T-helper 17 cell (primary cell): ENCODE measurements around the gene TBC1D22A. TPM values are rescaled to one million over a fixed set of nuclear protein-coding genes. Genes with fewer than 3 reads are reported as not detected.
"Not testable (repeated sequence)": the region's sequence is repeated elsewhere in the genome, so short reads cannot be mapped to it uniquely, and the experiment has no call there.

Experiments used
- ATAC-seq: fragments of 150-1000 bp; cut with Tn5 transposase; 2 replicates; pipeline ENCODE4 v1.10.0; 2021; ENCODE audit warnings: mild to moderate bottlenecking, moderate library complexity
- DNase-seq, 3 donors: peaks; one replicate each; pipeline versions ENCODE4 v3.0.0 to v3.0.0-alpha.2; 2020 to 2021
- H3K9me3 ChIP-seq: one replicate; pipeline ENCODE4 v1.7.0; 2013; ENCODE audit warnings: low read length, mild to moderate bottlenecking; ENCODE audit not compliant: control insufficient read depth, poor library complexity, severe bottlenecking
- H3K27ac Mint-ChIP-seq: one replicate; pipeline ENCODE4 v1.8.0; 2022; ENCODE audit warnings: mild to moderate bottlenecking, moderate library complexity, mixed read lengths
- H3K27me3 Mint-ChIP-seq: one replicate; pipeline ENCODE4 v1.8.0; 2022; ENCODE audit warnings: mixed read lengths
- H3K36me3 Mint-ChIP-seq: one replicate; pipeline ENCODE4 v1.8.0; 2022; ENCODE audit warnings: low read depth, mixed read lengths
- H3K4me1 Mint-ChIP-seq: one replicate; pipeline ENCODE4 v1.8.0; 2022; ENCODE audit warnings: mild to moderate bottlenecking, mixed read lengths
- H3K4me3 Mint-ChIP-seq: one replicate; pipeline ENCODE4 v1.8.0; 2022; ENCODE audit warnings: mild to moderate bottlenecking, moderate library complexity, mixed read lengths
- total RNA-seq, 4 donors: library from RNA in 2 of 4; stranded (reverse) in 2 of 4; gene quantifications; one replicate each; pipeline ENCODE4 v1.2.3 and lab custom pipeline; 2022 to 2026

Gene TBC1D22A
- total RNA-seq, 2 donors from 2014 or later, result 42.1 to 43.8 TPM

DNA sequence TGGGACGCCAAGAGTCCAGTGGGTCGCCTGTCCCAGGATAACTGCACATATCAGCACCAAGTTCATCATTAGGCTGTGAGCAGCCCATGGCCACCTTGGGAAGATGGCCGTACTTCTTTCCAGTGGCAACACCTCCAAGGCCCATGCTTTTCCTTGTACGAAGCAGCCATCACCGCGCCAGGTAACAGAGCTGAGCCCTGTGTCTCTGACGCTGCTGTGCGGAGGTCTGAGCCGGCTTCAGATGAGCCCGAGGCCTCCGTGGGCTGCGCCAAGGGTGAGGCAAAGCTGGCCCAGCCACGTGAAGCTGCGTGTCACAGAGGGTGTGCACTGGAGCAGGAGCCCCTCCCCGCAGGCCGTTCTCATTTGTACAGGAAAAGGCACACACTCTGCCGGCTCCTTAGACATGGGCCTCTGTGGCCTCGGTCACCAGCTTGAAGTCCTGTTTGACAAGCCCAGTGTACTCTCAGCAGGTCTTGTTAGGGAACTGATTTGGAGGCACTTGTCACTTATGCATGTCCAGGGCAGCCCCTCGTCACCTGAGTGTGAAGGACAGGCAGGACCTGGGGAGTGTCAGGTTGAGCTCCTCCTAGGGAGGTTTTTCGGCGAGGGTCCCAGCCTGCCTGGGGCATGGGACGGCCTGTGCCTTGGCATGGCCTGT is 401.5 kb downstream of the TBC1D22A start:
- Mint-ChIP-seq H3K36me3 (peaks cover 2% of the 10 kb centered on the region), H3K27ac (no peak overlapping the region), H3K4me1 (peaks cover 12% of the 10 kb centered on the region), H3K4me3 (no peak overlapping the region), H3K27me3 (no peaks in the 10 kb centered on the region)
- H3K9me3 ChIP-seq, result no peaks in the 10 kb centered on the region
- DNase-seq (peak in 2 of 3 donors; percentile 6 to 7), ATAC-seq (no peak)

DNA sequence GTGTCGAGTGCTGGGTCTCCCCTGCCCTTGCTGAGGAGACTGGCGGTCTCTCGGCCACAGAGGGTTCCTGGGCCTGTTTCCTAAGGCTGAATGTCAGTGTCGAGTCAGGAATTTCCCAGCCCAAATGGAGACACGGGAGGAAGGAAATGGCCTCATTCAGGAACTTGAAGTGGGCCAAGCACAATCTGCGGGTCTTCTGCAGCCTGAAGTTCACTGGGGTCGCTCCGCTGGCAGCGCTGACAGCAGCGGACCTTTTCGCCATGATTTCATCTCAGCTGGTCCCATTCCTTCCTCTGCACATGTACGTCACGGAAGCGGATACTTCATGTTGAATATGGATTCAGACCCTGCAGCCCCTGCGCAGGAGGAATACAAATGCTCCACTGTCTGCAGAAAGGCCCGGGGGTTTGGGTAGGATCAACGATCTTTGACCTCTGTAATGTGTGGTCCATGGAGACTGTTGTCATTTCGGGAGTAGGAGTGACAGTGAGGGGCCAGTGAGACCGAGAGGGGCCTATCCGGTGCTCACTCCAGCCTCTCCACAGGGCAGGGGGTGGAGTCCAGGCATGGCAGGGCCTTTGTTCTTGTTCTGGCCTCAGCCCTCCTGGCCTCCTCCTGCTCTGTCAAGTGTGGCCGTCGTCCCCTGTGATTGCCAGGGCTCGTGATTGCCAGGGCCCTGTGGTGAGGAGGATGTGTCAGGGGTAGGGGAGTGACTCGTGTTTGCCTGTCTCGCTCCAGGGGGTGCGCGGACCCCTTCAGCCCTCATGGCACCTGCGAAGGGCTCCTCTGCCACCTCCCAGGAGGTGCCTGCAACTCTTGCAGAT is 402.3 kb downstream of the TBC1D22A start:
- H3K27me3 Mint-ChIP-seq, result no peaks in the 10 kb centered on the region
- peaks cover 12% of the 10 kb centered on the region for H3K4me1 Mint-ChIP-seq
- no peak for ATAC-seq
- peak in 2 of 3 donors; percentile 4 to 6 for DNase-seq
- no peak overlapping the region for H3K4me3 Mint-ChIP-seq
- H3K27ac Mint-ChIP-seq, result no peak overlapping the region
- H3K36me3 Mint-ChIP-seq, result peaks cover 2% of the 10 kb centered on the region
- H3K9me3 ChIP-seq, result no peaks in the 10 kb centered on the region

DNA sequence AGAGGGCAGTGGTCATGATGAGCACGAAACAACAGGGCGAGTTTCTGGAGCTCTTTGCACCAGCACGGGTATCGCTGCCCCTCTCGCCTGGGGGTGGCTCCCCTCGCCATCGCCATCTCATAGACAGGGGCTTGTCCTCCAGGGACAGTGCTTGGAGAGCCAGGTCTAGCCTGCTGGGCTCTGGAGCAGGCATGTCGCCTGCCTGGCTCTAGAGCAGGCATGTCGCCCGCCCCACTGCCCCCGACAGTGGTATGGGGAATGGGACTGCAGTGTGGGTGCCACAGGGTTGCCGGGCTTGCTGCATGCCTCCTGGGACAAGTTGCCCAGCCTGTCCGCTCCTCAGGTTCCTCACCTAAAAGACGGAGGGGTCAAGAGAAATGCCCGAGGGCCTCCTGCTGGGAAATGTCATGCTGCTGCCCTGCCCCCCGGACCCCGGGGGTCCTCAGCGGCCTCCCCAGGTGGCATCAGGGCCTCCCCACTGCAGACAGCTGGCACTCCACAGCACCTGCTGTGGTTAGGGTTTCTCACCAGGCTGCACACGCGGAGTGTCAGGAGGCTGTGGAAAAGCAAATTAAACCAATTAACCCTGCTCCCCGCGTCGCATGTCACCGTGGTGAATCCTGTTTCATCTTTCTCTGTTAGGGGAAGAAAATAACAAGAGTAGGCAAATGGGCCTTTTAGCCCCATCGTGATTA is 403.0 kb downstream of the TBC1D22A start:
- no peaks in the 10 kb centered on the region for H3K9me3 ChIP-seq
- ATAC-seq (no peak), DNase-seq (peak in 2 of 3 donors; percentile 6 to 9)
- peak overlapping the region; percentile 56 for H3K27ac Mint-ChIP-seq
- H3K4me1 Mint-ChIP-seq, result peaks cover 12% of the 10 kb centered on the region
- H3K27me3 Mint-ChIP-seq, result no peaks in the 10 kb centered on the region
- H3K4me3 Mint-ChIP-seq, result no peak overlapping the region
- H3K36me3 Mint-ChIP-seq, result peaks cover 6% of the 10 kb centered on the region

DNA sequence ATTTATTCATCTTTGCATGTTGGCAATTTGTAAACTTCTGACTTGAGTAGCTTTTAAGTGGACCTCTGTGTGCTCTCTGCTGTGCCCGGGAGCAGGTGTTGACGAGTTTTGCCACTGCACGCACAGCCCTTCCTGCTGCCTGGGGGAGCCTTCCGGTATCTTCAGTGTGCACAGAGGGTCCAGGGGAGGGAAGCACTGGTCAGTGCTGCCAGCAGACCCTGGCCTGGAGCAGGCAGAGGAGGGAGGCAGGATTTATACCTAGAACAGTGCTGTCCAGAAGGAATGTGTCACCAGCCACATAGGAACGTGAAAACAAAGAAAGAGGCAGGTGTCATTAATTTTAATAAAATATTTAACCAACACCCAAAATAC is 403.6 kb downstream of the TBC1D22A start:
- Mint-ChIP-seq H3K27ac (peak overlapping the region; percentile 56), H3K36me3 (peaks cover 6% of the 10 kb centered on the region), H3K4me3 (no peak overlapping the region), H3K4me1 (peaks cover 12% of the 10 kb centered on the region), H3K27me3 (no peaks in the 10 kb centered on the region)
- H3K9me3 ChIP-seq, result no peaks in the 10 kb centered on the region
- ATAC-seq, result no peak
- peak in 1 of 3 donors; percentile 3 for DNase-seq

DNA sequence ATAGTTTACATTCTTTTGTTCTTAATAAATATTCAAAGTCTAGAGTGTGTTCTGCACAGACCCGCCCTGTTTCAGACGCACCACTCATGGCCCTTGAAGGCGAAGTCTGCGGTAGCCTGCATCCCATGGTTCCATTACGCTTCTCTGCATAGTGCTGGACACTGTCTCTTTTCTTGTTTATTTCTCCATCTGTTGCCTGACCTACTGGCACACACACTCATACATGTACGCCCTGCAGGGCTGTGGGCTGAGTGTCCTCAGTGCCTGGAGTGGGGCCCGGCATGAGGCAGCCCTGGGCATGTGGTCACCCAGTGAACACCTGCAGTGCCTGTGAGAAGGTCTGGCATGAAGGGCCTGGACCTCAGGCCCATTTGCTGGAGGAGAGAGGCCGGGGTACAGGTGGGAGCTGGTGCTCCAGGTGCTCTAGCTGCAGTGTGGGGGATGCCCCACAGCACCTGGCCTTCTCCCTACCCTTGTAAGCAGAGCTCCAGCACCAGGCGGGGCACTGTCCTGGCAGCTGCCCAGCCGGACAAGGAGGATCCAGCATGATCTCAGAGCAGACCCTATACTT is 404.1 kb downstream of the TBC1D22A start:
- DNase-seq, result peak in 1 of 3 donors; percentile 2

DNA sequence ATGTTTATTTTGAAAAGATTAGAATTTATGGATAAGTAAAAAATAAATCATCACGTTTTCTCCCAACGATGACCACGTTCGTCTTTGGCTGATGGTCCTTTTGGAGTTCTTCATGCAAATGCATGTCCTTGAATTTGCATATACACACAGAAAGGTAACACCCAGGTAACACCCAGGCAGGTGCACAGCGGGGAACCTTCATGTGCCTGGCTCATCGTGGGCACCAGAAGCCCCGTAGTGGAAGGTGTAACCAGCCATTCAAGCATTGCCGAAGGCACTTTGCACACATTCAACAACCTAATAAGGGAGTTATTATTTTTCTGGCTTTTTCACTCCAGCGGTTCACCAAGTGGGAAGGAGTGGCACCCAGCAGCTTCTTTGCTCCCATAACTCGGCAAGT is 404.6 kb downstream of the TBC1D22A start:
- H3K36me3 Mint-ChIP-seq, result peaks cover 5% of the 10 kb centered on the region
- ATAC-seq, result no peak
- peak in 1 of 3 donors; percentile 0 for DNase-seq

More for the DNA sequence above, 404.1 kb downstream of the TBC1D22A start:
- no peak for ATAC-seq
- no peaks in the 10 kb centered on the region for H3K9me3 ChIP-seq
- H3K4me1 Mint-ChIP-seq, result peaks cover 12% of the 10 kb centered on the region
- H3K27me3 Mint-ChIP-seq, result no peaks in the 10 kb centered on the region
- H3K27ac Mint-ChIP-seq, result peak overlapping the region; percentile 56
- peaks cover 6% of the 10 kb centered on the region for H3K36me3 Mint-ChIP-seq
- H3K4me3 Mint-ChIP-seq, result no peak overlapping the region

DNA sequence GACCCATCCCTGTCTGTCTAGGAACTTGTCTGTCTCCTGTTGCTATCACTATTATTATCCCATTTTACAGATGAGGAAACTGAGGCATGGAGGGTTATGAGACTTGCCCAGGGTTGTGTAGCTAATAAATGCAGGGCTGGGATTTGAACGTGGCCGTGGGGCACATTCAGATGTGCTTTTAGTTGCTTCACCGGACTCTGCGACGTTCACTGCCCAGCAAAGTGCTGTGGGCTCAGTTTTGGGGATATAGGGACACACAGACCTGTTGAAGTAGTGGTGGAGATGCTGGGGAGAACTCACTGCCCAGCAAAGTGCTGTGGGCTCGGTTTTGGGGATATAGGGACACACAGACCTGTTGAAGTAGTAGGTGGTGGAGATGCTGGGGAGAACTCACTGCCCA is 405.5 kb downstream of the TBC1D22A start:
- H3K9me3 ChIP-seq, H3K4me3 Mint-ChIP-seq, DNase-seq, H3K27ac Mint-ChIP-seq, H3K4me1 Mint-ChIP-seq, H3K27me3 Mint-ChIP-seq, H3K36me3 Mint-ChIP-seq, ATAC-seq: not testable (repeated sequence)

More for the DNA sequence above, 404.6 kb downstream of the TBC1D22A start:
- Mint-ChIP-seq H3K27me3 (no peaks in the 10 kb centered on the region), H3K27ac (no peak overlapping the region), H3K4me1 (peaks cover 9% of the 10 kb centered on the region), H3K4me3 (no peak overlapping the region)
- no peaks in the 10 kb centered on the region for H3K9me3 ChIP-seq

DNA sequence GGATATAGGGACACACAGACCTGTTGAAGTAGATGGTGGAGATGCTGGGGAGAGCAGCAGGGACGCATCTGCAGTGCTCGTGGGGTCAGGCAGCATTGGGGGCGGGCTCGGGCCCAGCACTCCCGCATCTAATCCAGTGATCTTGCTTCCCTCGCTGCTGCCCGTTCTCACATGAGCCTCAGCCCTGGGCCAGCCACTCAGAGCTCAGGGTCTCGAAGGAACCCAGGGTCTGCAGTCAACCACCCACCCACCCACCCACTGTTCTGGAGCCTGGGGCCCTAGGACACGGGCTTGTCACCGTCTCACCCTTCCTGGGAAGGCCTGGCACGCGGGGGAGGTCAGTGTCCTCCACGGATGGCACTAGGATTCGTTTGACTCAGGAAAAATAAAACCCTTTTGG is 406.0 kb downstream of the TBC1D22A start:
- ATAC-seq, result no peak

DNA sequence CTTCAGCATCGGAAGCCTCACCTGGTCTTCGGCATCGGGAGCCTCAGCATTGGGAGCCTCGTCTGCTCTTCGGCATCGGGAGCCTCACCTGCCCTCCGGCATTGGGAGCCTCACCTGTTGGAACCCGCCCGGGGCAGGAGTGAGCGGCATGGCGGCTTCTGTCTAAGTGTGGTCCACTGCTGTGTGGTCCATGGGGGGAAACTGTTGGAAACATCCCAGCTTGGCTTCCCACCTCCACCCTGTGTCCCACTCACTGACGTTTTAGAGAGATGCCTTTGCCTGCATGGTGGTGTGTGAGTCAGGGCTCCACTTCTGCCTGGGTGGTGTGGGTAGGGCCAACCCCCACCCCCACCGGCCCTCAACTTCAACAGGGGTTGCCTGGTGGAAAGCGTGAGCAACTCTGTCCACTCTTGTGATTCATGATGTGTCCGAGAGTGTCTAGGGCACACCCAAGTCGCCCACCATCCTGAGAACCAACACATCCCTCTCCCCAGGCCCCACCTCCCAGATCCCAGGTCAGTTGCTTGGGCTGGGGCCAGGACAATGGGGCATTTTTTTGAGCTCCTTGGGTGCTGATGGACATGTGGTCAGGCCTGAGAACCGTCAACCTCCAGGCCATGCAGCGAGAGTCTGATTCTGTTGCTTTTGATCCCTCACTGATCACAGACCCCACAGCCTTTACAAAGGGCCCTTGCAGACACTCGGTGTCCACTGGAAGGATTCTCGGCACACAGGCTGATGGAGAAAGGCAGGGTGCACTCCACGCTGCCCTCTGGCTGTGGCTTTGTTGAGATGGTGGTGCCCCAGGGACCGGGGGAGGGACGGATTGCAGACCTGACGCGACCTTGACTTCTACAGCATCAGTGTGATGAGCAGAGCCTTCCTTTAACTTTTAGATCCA is 406.7 kb downstream of the TBC1D22A start:
- Mint-ChIP-seq H3K36me3 (peaks cover 6% of the 10 kb centered on the region), H3K4me1 (peaks cover 7% of the 10 kb centered on the region)
- ATAC-seq, result no peak

More for the DNA sequence above, 406.0 kb downstream of the TBC1D22A start:
- Mint-ChIP-seq H3K27me3 (no peaks in the 10 kb centered on the region), H3K36me3 (peaks cover 5% of the 10 kb centered on the region), H3K27ac (no peak overlapping the region), H3K4me3 (no peak overlapping the region), H3K4me1 (peaks cover 7% of the 10 kb centered on the region)
- DNase-seq, result peak in 1 of 3 donors; percentile 3
- H3K9me3 ChIP-seq, result no peaks in the 10 kb centered on the region

DNA sequence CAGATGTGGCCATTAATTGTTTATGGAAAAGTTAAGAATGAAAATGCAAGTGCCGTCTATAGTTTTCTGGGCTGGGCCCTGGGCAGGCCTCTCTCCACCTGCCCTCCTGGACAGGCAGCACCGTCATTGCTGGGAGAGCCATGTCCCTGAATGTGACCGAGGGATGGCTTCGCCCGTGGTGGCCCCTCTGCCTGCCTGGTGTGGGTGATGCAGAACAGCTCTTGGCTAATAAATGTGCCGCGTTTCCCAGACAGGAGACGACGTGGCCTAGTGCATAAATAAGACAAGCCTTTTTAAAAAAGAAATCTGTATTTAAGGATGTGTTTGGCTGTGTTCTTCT is 407.3 kb downstream of the TBC1D22A start:
- H3K27ac Mint-ChIP-seq, result no peak overlapping the region
- H3K4me3 Mint-ChIP-seq, result no peak overlapping the region
- H3K4me1 Mint-ChIP-seq, result peaks cover 7% of the 10 kb centered on the region
- H3K27me3 Mint-ChIP-seq, result no peaks in the 10 kb centered on the region
- no peaks in the 10 kb centered on the region for H3K9me3 ChIP-seq
- ATAC-seq, result no peak
- no peak for DNase-seq
- peaks cover 6% of the 10 kb centered on the region for H3K36me3 Mint-ChIP-seq

More for the DNA sequence above, 406.7 kb downstream of the TBC1D22A start:
- Mint-ChIP-seq H3K27ac (no peak overlapping the region), H3K27me3 (no peaks in the 10 kb centered on the region), H3K4me3 (no peak overlapping the region)
- no peaks in the 10 kb centered on the region for H3K9me3 ChIP-seq
- DNase-seq, result peak in 2 of 3 donors; percentile 3 to 8

DNA sequence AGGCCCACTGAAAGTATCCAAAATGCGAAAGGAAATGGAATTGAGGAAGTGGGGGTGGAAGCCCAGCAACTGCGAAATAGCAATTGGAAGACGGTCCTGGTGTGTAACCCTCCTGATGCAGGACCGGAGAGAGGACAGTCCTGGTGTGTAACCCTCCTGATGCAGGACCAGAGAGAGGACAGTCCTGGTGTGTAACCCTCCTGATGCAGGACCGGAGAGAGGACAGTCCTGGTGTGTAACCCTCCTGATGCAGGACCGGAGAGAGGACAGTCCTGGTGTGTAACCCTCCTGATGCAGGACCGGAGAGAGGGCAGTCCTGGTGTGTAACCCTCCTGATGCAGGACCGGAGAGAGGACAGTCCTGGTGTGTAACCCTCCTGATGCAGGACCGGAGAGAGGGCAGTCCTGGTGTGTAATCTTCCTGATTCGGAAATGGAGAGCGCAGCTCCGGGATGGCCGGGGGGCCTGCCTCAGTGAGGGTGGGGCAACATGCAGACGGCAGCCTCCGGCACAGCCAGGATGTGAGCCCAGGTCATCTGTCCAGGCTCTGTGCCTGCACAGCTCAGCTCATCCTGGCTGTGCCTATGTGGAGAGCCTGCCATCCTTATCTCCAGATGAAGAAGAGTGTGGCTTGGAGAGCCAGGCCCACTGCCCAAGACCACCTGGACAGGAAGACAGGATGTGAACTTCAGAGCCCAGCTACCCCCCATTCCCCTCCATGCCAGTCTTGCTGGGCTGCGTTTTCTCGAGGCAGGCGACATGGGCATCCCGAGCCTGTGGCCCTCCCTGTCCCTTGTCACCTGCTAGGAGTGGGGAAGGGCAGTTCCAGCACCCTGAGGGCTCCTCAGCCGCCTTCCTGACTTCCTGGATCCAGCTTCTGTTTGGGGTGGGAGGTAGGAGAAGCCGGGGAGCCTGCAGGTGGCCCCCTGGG is 408.3 kb downstream of the TBC1D22A start:
- not testable (repeated sequence) for H3K9me3 ChIP-seq, H3K4me1 Mint-ChIP-seq, H3K27ac Mint-ChIP-seq, ATAC-seq, H3K27me3 Mint-ChIP-seq, H3K36me3 Mint-ChIP-seq, H3K4me3 Mint-ChIP-seq
- DNase-seq, result peak in 1 of 3 donors; percentile 0
